ENCODE results near the gene FANCI. TPM values are rescaled to one million over a fixed set of nuclear protein-coding genes. Genes with fewer than 3 reads are reported as not detected.

FANCI gene
- total RNA-seq, 2 experiments from 2014 or later, result 208 to 213 TPM

DNA sequence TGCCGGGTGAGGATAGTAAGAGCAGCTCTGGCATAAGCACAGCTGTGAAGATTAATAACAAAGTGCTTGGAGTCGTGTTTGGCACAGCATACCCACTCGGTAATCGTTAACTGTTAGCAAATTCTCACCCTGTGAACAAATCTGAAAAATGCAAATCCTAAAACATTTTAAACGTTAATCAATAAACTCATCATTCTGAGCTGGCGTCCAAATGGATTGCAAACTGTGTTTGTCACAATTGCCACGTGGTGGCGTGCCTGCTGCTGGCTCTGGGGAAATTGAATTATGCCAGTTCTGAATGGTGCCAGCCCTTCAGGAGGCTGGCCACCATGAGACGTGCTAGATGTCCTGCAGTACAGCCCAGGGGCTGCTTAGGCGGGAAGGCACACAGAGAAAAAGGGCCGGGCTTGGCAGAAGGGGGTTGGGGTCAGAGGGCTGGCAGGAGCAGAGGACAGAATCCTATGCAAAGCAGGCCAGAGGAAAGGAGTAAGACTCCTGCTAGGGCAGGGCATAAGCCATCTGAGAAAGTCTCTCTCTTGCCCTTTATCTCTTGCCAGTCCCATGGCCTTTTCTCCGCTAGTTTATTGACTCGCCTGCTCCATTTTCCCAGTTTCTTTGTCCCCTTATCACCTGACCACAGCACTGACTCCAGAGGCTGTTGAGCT is 113.0 kb downstream of the FANCI start:
- peaks cover 3% of the 10 kb centered on the region for H3K4me1 Mint-ChIP-seq (ENCODE audit: low read depth)
- no peak overlapping the region for H3K27ac Mint-ChIP-seq
- CTCF ChIA-PET, result interaction anchor here (0.8 to 10.8 kb wide), 16 partner anchors 12 to 197 kb away, joined by 3 to 185 read pairs (median 39); partner anchors contain the start of gene POLG
- no peaks in the 10 kb centered on the region for H3K36me3 Mint-ChIP-seq
- POLR2A ChIA-PET, result no interaction called here
- intact Hi-C loops (cut with micrococcal nuclease), result no loop called here
- no peak overlapping the region for H3K4me3 Mint-ChIP-seq
- H3K27me3 Mint-ChIP-seq, result peaks cover 67% of the 10 kb centered on the region
- no peaks in the 10 kb centered on the region for H3K9me3 Mint-ChIP-seq
- DNase-seq, result peak; percentile 39

DNA sequence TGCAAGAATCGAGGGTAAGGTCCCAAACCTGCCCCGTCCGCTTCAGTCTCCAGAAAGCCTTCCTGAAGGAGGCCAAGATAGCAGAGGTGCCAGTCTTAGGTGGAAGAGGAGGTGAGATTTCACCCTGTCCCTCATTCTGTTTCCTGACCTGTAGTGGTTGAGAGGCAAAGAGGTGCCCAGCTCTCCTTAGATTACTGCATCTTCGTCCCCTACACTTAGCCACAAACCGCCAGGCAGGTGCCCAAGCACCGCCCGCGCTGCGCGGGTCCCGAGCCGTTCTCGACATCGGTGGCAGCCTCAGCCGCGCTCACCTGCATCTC is 114.6 kb downstream of the FANCI start:
- peaks cover 5% of the 10 kb centered on the region for H3K4me1 Mint-ChIP-seq (ENCODE audit: low read depth)
- ChIA-PET POLR2A (no interaction called here), CTCF (interaction anchor here (0.7 to 10.8 kb wide), 36 partner anchors 10 to 533 kb away, joined by 3 to 185 read pairs (median 8); partner anchors contain the start of gene POLG)
- H3K4me3 Mint-ChIP-seq, result peak overlapping the region; percentile 76
- H3K9me3 Mint-ChIP-seq, result no peaks in the 10 kb centered on the region
- no peak for DNase-seq
- intact Hi-C loops (cut with micrococcal nuclease), result loop anchor here (1.0 to 2.0 kb wide), 3 partner anchors 42 to 72 kb away; no protein-coding TSS in a partner anchor
- no peaks in the 10 kb centered on the region for H3K36me3 Mint-ChIP-seq
- peaks cover 69% of the 10 kb centered on the region for H3K27me3 Mint-ChIP-seq
- no peak overlapping the region for H3K27ac Mint-ChIP-seq

- ChIA-PET POLR2A (no interaction called here), CTCF (interaction anchor here (0.7 to 10.8 kb wide), 42 partner anchors 10 to 532 kb away, joined by 3 to 185 read pairs (median 6); partner anchors contain the start of genes POLG and TICRR)
Observed at GRCh38 chr15:89358755-89359439, 115.1 kb downstream of the FANCI start.

GRCh38 chr15:89359471-89360293 is 115.9 kb downstream of the FANCI start:
- intact Hi-C loops (cut with micrococcal nuclease), result loop anchor here (2.0 kb wide), 1 partner anchor 41 kb away; no protein-coding TSS in a partner anchor
- CTCF ChIA-PET, result interaction anchor here (0.6 to 10.8 kb wide), 39 partner anchors 9 to 531 kb away, joined by 3 to 185 read pairs (median 6); partner anchors contain the start of genes POLG and TICRR

More at GRCh38 chr15:89358755-89359439, 115.1 kb downstream of the FANCI start:
- intact Hi-C loops (cut with micrococcal nuclease), result loop anchor here (1.0 to 2.0 kb wide), 3 partner anchors 42 to 71 kb away; no protein-coding TSS in a partner anchor
- no peaks in the 10 kb centered on the region for H3K36me3 Mint-ChIP-seq
- H3K4me1 Mint-ChIP-seq (ENCODE audit: low read depth), result peaks cover 5% of the 10 kb centered on the region
- H3K4me3 Mint-ChIP-seq, result peak overlapping the region; percentile 76
- DNase-seq, result peak; percentile 89
- no peaks in the 10 kb centered on the region for H3K9me3 Mint-ChIP-seq
- peaks cover 72% of the 10 kb centered on the region for H3K27me3 Mint-ChIP-seq
- H3K27ac Mint-ChIP-seq, result no peak overlapping the region

GRCh38 chr15:89360294-89360971 is 116.7 kb downstream of the FANCI start:
- Mint-ChIP-seq H3K9me3 (no peaks in the 10 kb centered on the region), H3K4me3 (no peak overlapping the region), H3K36me3 (no peaks in the 10 kb centered on the region), H3K27ac (no peak overlapping the region), H3K4me1 (ENCODE audit: low read depth) (peaks cover 5% of the 10 kb centered on the region), H3K27me3 (peaks cover 78% of the 10 kb centered on the region)
- ChIA-PET POLR2A (no interaction called here), CTCF (interaction anchor here (0.6 to 10.8 kb wide), 22 partner anchors 8 to 215 kb away, joined by 3 to 185 read pairs (median 32); partner anchors contain the start of genes POLG and TICRR)
- DNase-seq, result no peak
- intact Hi-C loops (cut with micrococcal nuclease), result no loop called here

More at GRCh38 chr15:89359471-89360293, 115.9 kb downstream of the FANCI start:
- peaks cover 74% of the 10 kb centered on the region for H3K27me3 Mint-ChIP-seq
- no peak overlapping the region for H3K27ac Mint-ChIP-seq
- POLR2A ChIA-PET, result no interaction called here
- H3K9me3 Mint-ChIP-seq, result no peaks in the 10 kb centered on the region
- H3K4me3 Mint-ChIP-seq, result peak overlapping the region; percentile 29
- DNase-seq, result no peak
- peaks cover 5% of the 10 kb centered on the region for H3K4me1 Mint-ChIP-seq (ENCODE audit: low read depth)
- H3K36me3 Mint-ChIP-seq, result no peaks in the 10 kb centered on the region

DNA sequence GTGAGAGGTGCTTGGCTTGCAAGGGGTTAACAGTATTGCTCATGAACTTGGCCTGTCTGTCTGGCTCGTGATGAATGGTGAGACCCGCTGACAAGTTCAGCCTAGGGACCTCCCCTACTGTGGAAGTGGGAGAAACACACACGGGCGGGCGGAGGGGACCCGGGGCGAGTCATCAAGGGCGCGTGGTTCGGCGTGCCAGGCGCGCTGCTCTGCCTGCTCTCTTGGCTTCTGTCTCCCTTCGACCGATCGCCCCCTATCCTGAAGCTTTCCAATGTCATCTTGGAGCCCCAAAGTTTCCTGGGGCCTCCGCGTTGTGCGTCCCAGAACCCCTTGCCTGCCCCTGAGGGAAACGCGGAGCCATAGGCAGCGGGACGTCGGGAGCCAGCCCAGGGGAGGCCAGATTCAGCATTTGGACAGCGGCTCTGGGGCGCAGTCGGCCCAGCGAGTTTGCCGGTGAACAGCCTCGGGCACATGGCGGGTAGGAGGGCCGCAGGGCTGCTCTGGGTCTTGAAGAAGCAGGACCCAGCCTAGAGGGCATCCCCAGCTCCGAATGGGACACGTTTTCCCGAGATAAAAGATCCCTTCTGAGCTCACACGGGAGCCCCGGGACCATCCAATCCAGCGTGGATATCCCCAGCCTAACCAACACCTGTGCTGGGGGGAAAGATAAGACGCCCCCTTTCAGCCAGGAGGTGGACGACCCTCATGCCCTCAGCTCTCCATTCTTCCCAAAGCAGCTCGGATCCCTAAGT is 117.8 kb downstream of the FANCI start:
- H3K4me1 Mint-ChIP-seq (ENCODE audit: low read depth), result peaks cover 7% of the 10 kb centered on the region
- no peak overlapping the region for H3K4me3 Mint-ChIP-seq
- no peaks in the 10 kb centered on the region for H3K36me3 Mint-ChIP-seq
- no peaks in the 10 kb centered on the region for H3K9me3 Mint-ChIP-seq
- H3K27me3 Mint-ChIP-seq, result peaks cover 81% of the 10 kb centered on the region
- intact Hi-C loops (cut with micrococcal nuclease), result no loop called here
- CTCF ChIA-PET, result interaction anchor here (1.0 to 10.8 kb wide), 4 partner anchors 11 to 69 kb away, joined by 3 to 130 read pairs (median 38); no protein-coding TSS in a partner anchor
- POLR2A ChIA-PET, result no interaction called here
- H3K27ac Mint-ChIP-seq, result no peak overlapping the region
- peak; percentile 73 for DNase-seq

DNA sequence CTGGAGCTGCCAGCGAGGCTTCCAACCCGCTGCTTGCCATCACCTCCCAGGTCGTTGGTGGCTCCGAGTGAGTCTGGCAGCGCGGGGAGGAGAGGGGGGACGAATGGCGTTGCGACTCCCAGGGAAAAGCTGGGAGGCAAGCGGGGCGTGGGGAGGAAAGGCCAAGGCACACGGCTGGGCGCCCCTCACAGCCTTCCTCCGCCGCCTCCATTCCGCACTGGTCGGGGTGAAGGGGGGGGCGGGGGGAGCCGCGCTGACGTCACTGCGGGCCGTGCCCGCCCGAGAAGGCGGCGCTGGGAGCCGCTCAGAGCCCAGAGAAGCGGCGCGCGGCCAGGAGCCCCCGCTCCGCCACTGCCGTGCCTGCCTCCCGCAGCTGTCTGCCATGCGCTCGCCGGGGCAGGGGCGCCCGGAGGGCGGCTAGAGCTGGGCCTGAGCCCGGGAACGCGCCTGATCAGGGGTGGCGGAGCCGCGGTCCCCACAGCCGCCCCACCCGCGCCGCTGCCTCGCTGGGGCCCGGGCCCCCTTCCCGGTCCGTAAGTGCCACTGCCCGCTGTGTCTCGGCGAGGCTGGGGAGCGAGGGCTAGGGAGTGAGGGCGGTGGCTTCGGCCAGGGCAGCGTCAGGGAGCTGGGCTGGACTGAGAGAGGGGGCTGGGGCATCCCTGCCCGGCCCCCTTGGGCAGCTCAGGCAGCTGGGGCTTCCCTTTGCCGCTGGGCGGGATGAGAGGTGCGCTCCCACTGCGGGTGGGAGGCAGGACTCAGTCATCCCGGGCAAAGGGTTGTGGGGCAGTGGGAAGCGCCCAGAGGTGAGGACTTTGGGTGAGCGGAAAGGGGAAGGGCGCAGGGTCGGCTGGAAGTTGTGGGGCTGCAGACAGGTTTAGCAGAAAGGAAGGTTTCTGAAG is 118.7 kb downstream of the FANCI start:
- CTCF ChIA-PET, result interaction anchor here (1.0 to 10.8 kb wide), 3 partner anchors 55 to 68 kb away, joined by 4 to 130 read pairs (median 6); no protein-coding TSS in a partner anchor
- H3K36me3 Mint-ChIP-seq, result no peaks in the 10 kb centered on the region
- DNase-seq, result no peak
- peaks cover 13% of the 10 kb centered on the region for H3K4me1 Mint-ChIP-seq (ENCODE audit: low read depth)
- POLR2A ChIA-PET, result no interaction called here
- H3K4me3 Mint-ChIP-seq, result no peak overlapping the region
- intact Hi-C loops (cut with micrococcal nuclease), result no loop called here
- H3K9me3 Mint-ChIP-seq, result no peaks in the 10 kb centered on the region
- H3K27ac Mint-ChIP-seq, result no peak overlapping the region
- peaks cover 80% of the 10 kb centered on the region for H3K27me3 Mint-ChIP-seq

- H3K27ac Mint-ChIP-seq, result no peak overlapping the region
- CTCF ChIA-PET, result interaction anchor here (1.4 to 10.8 kb wide), 2 partner anchors 54 to 67 kb away, joined by 6 to 130 read pairs; no protein-coding TSS in a partner anchor
- no peaks in the 10 kb centered on the region for H3K36me3 Mint-ChIP-seq
- intact Hi-C loops (cut with micrococcal nuclease), result no loop called here
- no peak for DNase-seq
- no peaks in the 10 kb centered on the region for H3K9me3 Mint-ChIP-seq
- H3K27me3 Mint-ChIP-seq, result peaks cover 74% of the 10 kb centered on the region
- POLR2A ChIA-PET, result no interaction called here
- H3K4me3 Mint-ChIP-seq, result peak overlapping the region; percentile 12
- peaks cover 14% of the 10 kb centered on the region for H3K4me1 Mint-ChIP-seq (ENCODE audit: low read depth)
Observed at GRCh38 chr15:89363133-89363532, 119.4 kb downstream of the FANCI start.

DNA sequence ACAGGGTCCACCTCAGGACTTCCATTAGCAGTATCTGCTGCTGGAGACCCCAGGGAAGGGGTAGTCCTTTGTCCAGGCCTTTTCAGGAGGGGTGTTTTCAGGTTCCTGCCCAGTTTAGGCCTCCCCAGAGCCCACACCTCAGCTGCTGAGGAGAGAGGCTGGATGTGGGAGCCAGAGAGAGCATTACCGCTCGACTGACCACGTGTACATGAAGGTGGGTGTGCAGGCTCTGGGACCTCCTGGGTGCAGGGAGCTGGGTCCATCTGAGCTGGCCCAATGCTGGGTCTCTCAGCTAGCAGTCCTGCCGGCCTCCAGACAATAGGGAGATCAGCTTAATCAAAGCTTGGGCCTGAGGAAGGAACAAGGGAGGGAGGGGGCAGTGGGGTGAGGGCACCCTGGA is 120.0 kb downstream of the FANCI start:
- Mint-ChIP-seq H3K9me3 (no peaks in the 10 kb centered on the region), H3K36me3 (no peaks in the 10 kb centered on the region), H3K4me3 (no peak overlapping the region), H3K27me3 (peaks cover 72% of the 10 kb centered on the region), H3K4me1 (ENCODE audit: low read depth) (peaks cover 10% of the 10 kb centered on the region), H3K27ac (no peak overlapping the region)
- DNase-seq, result no peak
- ChIA-PET CTCF (interaction anchor here (1.4 to 10.8 kb wide), 2 partner anchors 54 to 66 kb away, joined by 6 to 130 read pairs; no protein-coding TSS in a partner anchor), POLR2A (no interaction called here)
- intact Hi-C loops (cut with micrococcal nuclease), result no loop called here

GRCh38 chr15:89364341-89364740 is 120.6 kb downstream of the FANCI start:
- no peak for DNase-seq
- no peaks in the 10 kb centered on the region for H3K36me3 Mint-ChIP-seq
- intact Hi-C loops (cut with micrococcal nuclease), result no loop called here
- H3K9me3 Mint-ChIP-seq, result no peaks in the 10 kb centered on the region
- POLR2A ChIA-PET, result no interaction called here
- H3K4me3 Mint-ChIP-seq, result no peak overlapping the region
- no peak overlapping the region for H3K27ac Mint-ChIP-seq
- CTCF ChIA-PET, result interaction anchor here (10.8 kb wide), 1 partner anchor 53 kb away, joined by 130 read pairs; no protein-coding TSS in a partner anchor
- H3K4me1 Mint-ChIP-seq (ENCODE audit: low read depth), result peaks cover 10% of the 10 kb centered on the region
- H3K27me3 Mint-ChIP-seq, result peaks cover 76% of the 10 kb centered on the region
